HCT116 (cell line): Measurements from ENCODE around the gene ANKLE2. TPM values are rescaled to one million over a fixed set of nuclear protein-coding genes. Genes with fewer than 3 reads are reported as not detected.

Experiments used
- ATAC-seq: fragments of 200-7000 bp; cut with Tn5 transposase; 2 replicates; pipeline ENCODE4 v1.9.1; 2020; ENCODE audit warnings: mild to moderate bottlenecking, moderate library complexity
- BruUV-seq: library from RNA; stranded (reverse); fragments of 400-500 nt; replicated peaks from 2 replicates; lab custom pipeline; 2021; lab: Mats Ljungman, UMichigan
- CTCF ChIA-PET: fragments of 300-600 bp; sonication (Branson Sonifier 250); formaldehyde crosslinking; loops from one replicate; lab custom pipeline; 2021; ENCODE audit warnings: antibody characterized with exemption; lab: Charles Lee
- POLR2A ChIA-PET: fragments of 300-600, 350-600 bp; sonication (Branson Sonifier 250); formaldehyde crosslinking; loops from one replicate; lab custom pipeline; 2021; ENCODE audit warnings: antibody characterized with exemption; lab: Charles Lee
- RAD21 ChIA-PET, 2 experiments: fragments of 300-600 bp; sonication (Branson Sonifier 250); formaldehyde crosslinking; loops; one replicate each; lab custom pipeline; 2023; ENCODE audit warnings: low total read pairs in 2 of 2; ENCODE audit not compliant: uncharacterized antibody in 2 of 2, unreplicated experiment in 2 of 2, low non-redundant PET in 1 of 2; lab: Charles Lee
- DNase-seq: peaks from one replicate; pipeline ENCODE4 v3.0.0-alpha.2; 2010; ENCODE audit warnings: low read depth, low spot score
- H2AFZ ChIP-seq: fragments of 200-600 bp; shearing (Covaris generic), sonication (generic); 2 replicates; pipeline ENCODE4 v1.6.1; 2017; ENCODE audit warnings: low read depth, mixed run types, mixed read lengths, antibody characterized with exemption, low read length; ENCODE audit not compliant: poor library complexity, severe bottlenecking
- H3K27ac ChIP-seq: 2 replicates; pipeline ENCODE4 v1.5.1; 2012; ENCODE audit warnings: low read depth, low read length
- H3K27me3 ChIP-seq: fragments of 200-600 bp; sonication (generic); 2 replicates; pipeline ENCODE4 v1.6.1; 2016; ENCODE audit warnings: mixed run types, low read length, mixed read lengths; ENCODE audit not compliant: insufficient read depth
- H3K36me3 ChIP-seq, 2 experiments: fragments of 200-500 bp in 1 of 2; fragments of 200-600 bp in 1 of 2; sonication (Bioruptor generic) in 1 of 2; sonication (generic) in 1 of 2; 2 replicates each; pipeline versions ENCODE4 v1.5.1 to v1.6.1; 2014 to 2016; ENCODE audit warnings: low read length in 2 of 2, inconsistent platforms in 1 of 2, mixed read lengths in 1 of 2, mixed run types in 1 of 2; ENCODE audit not compliant: insufficient read depth in 2 of 2, control insufficient read depth in 1 of 2
- H3K4me1 ChIP-seq, 2 experiments: fragments of 200-600 bp in 1 of 2; sonication (generic) in 1 of 2; 2 replicates each; pipeline versions ENCODE4 v1.5.1 to v1.6.1; 2012 to 2017; ENCODE audit warnings: low read length in 2 of 2, inconsistent platforms in 1 of 2, mild to moderate bottlenecking in 1 of 2, mixed read lengths in 1 of 2, mixed run types in 1 of 2, moderate library complexity in 1 of 2; ENCODE audit not compliant: insufficient read depth in 2 of 2, control insufficient read depth in 1 of 2
- H3K4me2 ChIP-seq: fragments of 200-600 bp; sonication (generic); 2 replicates; pipeline ENCODE4 v1.6.1; 2017; ENCODE audit warnings: mixed run types, low read length, mixed read lengths
- H3K4me3 ChIP-seq, 2 experiments: fragments of 200-600 bp in 1 of 2; sonication (generic) in 1 of 2; replicated peaks in 1 of 2; 2 replicates each; pipeline ENCODE4 v1.5.1; 2011 to 2016; ENCODE audit warnings: low read length in 2 of 2, control low read depth in 1 of 2, low read depth in 1 of 2, mild to moderate bottlenecking in 1 of 2, mixed read lengths in 1 of 2, mixed run types in 1 of 2
- H3K79me2 ChIP-seq: fragments of 200-600 bp; sonication (generic); 2 replicates; pipeline ENCODE4 v1.6.1; 2017; ENCODE audit warnings: mild to moderate bottlenecking, mixed run types, low read length, moderate library complexity, mixed read lengths; ENCODE audit not compliant: insufficient read depth
- H3K9ac ChIP-seq: fragments of 200-600 bp; sonication (generic); 2 replicates; pipeline ENCODE4 v1.6.1; 2016; ENCODE audit warnings: low read length, mixed read lengths
- H3K9me2 ChIP-seq: fragments of 200-600 bp; sonication (generic), shearing (Covaris generic); 2 replicates; pipeline ENCODE4 v1.6.1; 2017; ENCODE audit warnings: mixed run types, mild to moderate bottlenecking, moderate library complexity; ENCODE audit not compliant: insufficient read depth
- H3K9me3 ChIP-seq, 2 experiments: fragments of 200-500 bp in 1 of 2; fragments of 200-600 bp in 1 of 2; sonication (Bioruptor generic) in 1 of 2; sonication (generic) in 1 of 2; 2 replicates each; pipeline ENCODE4 v1.6.1; 2014 to 2017; ENCODE audit warnings: low read length in 2 of 2, mixed read lengths in 2 of 2, inconsistent platforms in 1 of 2, low read depth in 1 of 2, mild to moderate bottlenecking in 1 of 2, mixed run types in 1 of 2, moderate library complexity in 1 of 2; ENCODE audit not compliant: control insufficient read depth in 1 of 2, insufficient read depth in 1 of 2
- H4K20me1 ChIP-seq: fragments of 200-600 bp; sonication (generic), shearing (Covaris generic); 2 replicates; pipeline ENCODE4 v1.6.1; 2017; ENCODE audit warnings: mixed run types, mild to moderate bottlenecking, moderate library complexity; ENCODE audit not compliant: insufficient read depth
- CTCF ChIP-seq, 3 experiments: fragments of 200-600 bp in 1 of 3; sonication (generic) in 1 of 3; IDR thresholded peaks in 2 of 3; conservative IDR thresholded peaks in 1 of 3; 2 replicates each; pipeline ENCODE4 v1.5.1; 2012 to 2017; ENCODE audit warnings: low read depth in 2 of 3, low read length in 2 of 3, antibody characterized with exemption in 1 of 3, borderline replicate concordance in 1 of 3, control low read depth in 1 of 3, mild to moderate bottlenecking in 1 of 3, mixed read lengths in 1 of 3, mixed run types in 1 of 3, moderate library complexity in 1 of 3; ENCODE audit not compliant: insufficient read depth in 1 of 3
- EGR1 ChIP-seq: IDR thresholded peaks from 2 replicates; pipeline ENCODE4 v1.6.1; 2012; ENCODE audit warnings: low read depth
- ELF1 ChIP-seq: IDR thresholded peaks from 2 replicates; pipeline ENCODE4 v1.6.1; 2012; ENCODE audit warnings: low read depth, borderline replicate concordance
- EZH2 ChIP-seq: fragments of 200-600 bp; sonication (generic); IDR thresholded peaks from 2 replicates; pipeline ENCODE4 v1.6.1; 2017; ENCODE audit warnings: antibody characterized with exemption, mixed run types
- JUND ChIP-seq: IDR thresholded peaks from 2 replicates; pipeline ENCODE4 v1.6.1; 2012
- MAX ChIP-seq: IDR thresholded peaks from 2 replicates; pipeline ENCODE4 v1.6.1; 2012
- POLR2A ChIP-seq: IDR thresholded peaks from 2 replicates; pipeline ENCODE4 v1.7.0; 2011; ENCODE audit warnings: borderline replicate concordance; ENCODE audit not compliant: insufficient read depth, insufficient read length; ENCODE audit errors: extremely low read depth
- POLR2AphosphoS5 ChIP-seq: IDR thresholded peaks from 2 replicates; pipeline ENCODE4 v1.6.1; 2011; ENCODE audit warnings: mild to moderate bottlenecking, low read depth, low read length, moderate library complexity
- SIN3A ChIP-seq: IDR thresholded peaks from 2 replicates; pipeline ENCODE4 v1.6.1; 2012; ENCODE audit warnings: low read depth
- SRF ChIP-seq: IDR thresholded peaks from 2 replicates; pipeline ENCODE4 v1.6.1; 2012; ENCODE audit warnings: low read depth
- YY1 ChIP-seq: IDR thresholded peaks from 2 replicates; pipeline ENCODE4 v1.6.1; 2011; ENCODE audit warnings: low read length, low read depth, moderate library complexity, mild to moderate bottlenecking; ENCODE audit not compliant: insufficient replicate concordance; ENCODE audit errors: extremely low read depth
- ZBTB33 ChIP-seq: IDR thresholded peaks from 2 replicates; pipeline ENCODE4 v1.6.1; 2011; ENCODE audit warnings: mild to moderate bottlenecking, low read length, moderate library complexity; ENCODE audit not compliant: insufficient replicate concordance; ENCODE audit errors: extremely low read depth
- ZFX ChIP-seq: fragments of 450-650 bp; IDR thresholded peaks from 2 replicates; pipeline ENCODE4 v1.6.1; 2017
- ZNF274 ChIP-seq: fragments of 200-500 bp; sonication (Bioruptor generic); IDR thresholded peaks from 2 replicates; pipeline ENCODE4 v1.6.1; 2014; ENCODE audit warnings: mild to moderate bottlenecking, low read depth, low read length, inconsistent platforms
- intact Hi-C: fragments of 100-400 bp; cut with micrococcal nuclease; formaldehyde crosslinking; loops from 2 replicates; pipeline ENCODE4 v1.10.0; 2022
- total RNA-seq: library from RNA; stranded (reverse); gene quantifications from one replicate; pipeline ENCODE4 v1.2.1, GENCODE V29; 2021; ENCODE audit not compliant: unreplicated experiment

The ANKLE2 gene
- total RNA-seq, 1 experiment from 2014 or later = 68.8 TPM

- ChIA-PET RAD21 (no interaction called here), POLR2A (no interaction called here)
- Histone ChIP-seq H2AFZ (no peak overlapping the region), H3K4me3 (no peak overlapping the region), H3K79me2 (peaks cover 9% of the 10 kb centered on the region; the same call in 1 of the 2 replicates), H3K9me2 (no peaks in the 10 kb centered on the region), H3K36me3 (peaks cover 39 to 61% of the 10 kb centered on the region in 2 experiments), H3K27me3 (no peaks in the 10 kb centered on the region), H4K20me1 (no peaks in the 10 kb centered on the region)
- peak; percentile 41; the same call in 1 of the 2 replicates for ATAC-seq
- TF ChIP-seq SRF = no peak
- no peak for TF ChIP-seq POLR2AphosphoS5
- TF ChIP-seq POLR2A = no peak
- TF ChIP-seq EGR1 = no peak
- no peak for TF ChIP-seq JUND
- no peak for TF ChIP-seq ZBTB33
- no peak for TF ChIP-seq ZFX
- no peak for TF ChIP-seq ZNF274
- TF ChIP-seq YY1 = no peak
- no peak for TF ChIP-seq ELF1
- no peak for TF ChIP-seq MAX
- TF ChIP-seq CTCF (IDR thresholded peaks at IDR 0.05 in 2 of 3, conservative IDR thresholded peaks at IDR 0.05 in 1 of 3; ENCODE audit: borderline replicate concordance in 1 of 3, insufficient read depth in 1 of 3, low read depth in 2 of 3, low read length in 2 of 3) = no peak
- TF ChIP-seq SIN3A = no peak
- no peak for TF ChIP-seq EZH2
- TF ChIP-seq, all 23 proteins: peak for 0
- Histone ChIP-seq H3K4me2 (no peak overlapping the region), H3K9ac (no peak overlapping the region), H3K4me1 (peaks cover 0 to 3% of the 10 kb centered on the region in 2 experiments; a peak in 1 of 4 replicates), H3K9me3 (no peaks in the 10 kb centered on the region), H3K27ac (peak overlapping the region; percentile 26; the same call in 1 of the 2 replicates)
- intact Hi-C loops = no loop called here
- no TSS peak for BruUV-seq
- no peak for DNase-seq
- CTCF ChIA-PET = no interaction called here
These were observed 31.9 kb downstream of the ANKLE2 start for GRCh38 chr12:132729541-132730320.
